Measurements from ENCODE around the gene RBPJ. TPM values are rescaled to one million over a fixed set of nuclear protein-coding genes. Genes with fewer than 3 reads are reported as not detected.

The RBPJ gene
- total and polyA plus RNA-seq, 2 of the 8 experiments (the other 6 are each of a cell fraction or from before 2014, with no cell fraction given) = 65.5 to 217 TPM

GRCh38 chr4:26372076-26372475 is 51.3 kb downstream of the RBPJ start:
- DNase-seq (ENCODE audit: low read depth in 1 of 2, low spot score in 2 of 2) (no peak), FAIRE-seq (no peak)
- Histone ChIP-seq H2BK12ac (ENCODE audit: low read depth, low read length) (no peak overlapping the region), H3K9ac (replicated peaks in 1 of 4; ENCODE audit: extremely low read depth in 1 of 4, low read depth in 3 of 4, low read length in 3 of 4) (no peak overlapping the region), H3K9me3 (ENCODE audit: insufficient read depth in 2 of 2, low read depth in 1 of 2, low read length in 1 of 2) (no peaks in the 10 kb centered on the region), H3K4me2 (ENCODE audit: insufficient read depth in 1 of 2, low read depth in 2 of 2, low read length in 2 of 2) (no peak overlapping the region), H3K56ac (replicated peaks; ENCODE audit: insufficient read length, low read depth, low read length) (no peak overlapping the region), H2BK120ac (replicated peaks; ENCODE audit: low read depth, low read length) (no peak overlapping the region), H4K91ac (replicated peaks; ENCODE audit: insufficient read length, low read length) (no peak overlapping the region), H2BK15ac (ENCODE audit: low read length) (no peak overlapping the region), H3K18ac (ENCODE audit: extremely low read depth, low read length) (no peak overlapping the region), H2BK20ac (ENCODE audit: low read length) (no peak overlapping the region), H2AK5ac (ENCODE audit: low read depth, low read length) (no peak overlapping the region), H3K4ac (replicated peaks; ENCODE audit: insufficient read length, low read depth, low read length) (no peak overlapping the region), H3K4me1 (replicated peaks in 1 of 4; ENCODE audit: control insufficient read depth in 3 of 4, insufficient read depth in 4 of 4, low read length in 3 of 4) (peaks cover 0 to 16% (median 10%) of the 10 kb centered on the region in 4 experiments; a peak in 4 of 7 replicates), H3K27ac (ENCODE audit: low read depth, low read length) (no peak overlapping the region), H3K23me2 (ENCODE audit: low read depth, low read length) (no peaks in the 10 kb centered on the region), H4K8ac (ENCODE audit: extremely low read depth, insufficient read depth, low read length) (no peak overlapping the region), H3K79me1 (ENCODE audit: low read depth, low read length) (no peaks in the 10 kb centered on the region), H2AFZ (ENCODE audit: low read length) (no peak overlapping the region), H4K20me1 (replicated peaks in 1 of 2; ENCODE audit: control insufficient read depth in 1 of 2, insufficient read depth in 2 of 2, low read length in 2 of 2) (peaks cover 12 to 19% of the 10 kb centered on the region in 2 experiments), H3K14ac (ENCODE audit: insufficient read length) (no peak overlapping the region), H3K36me3 (ENCODE audit: control insufficient read depth in 2 of 4, insufficient read depth in 4 of 4, low read length in 3 of 4) (peaks cover 0 to 5% (median 0%) of the 10 kb centered on the region in 4 experiments; a peak in 1 of 8 replicates), H3K23ac (ENCODE audit: insufficient read length) (no peak overlapping the region), H2BK5ac (ENCODE audit: low read depth, low read length) (no peak overlapping the region), H4K5ac (ENCODE audit: insufficient read length, low read depth, low read length) (no peak overlapping the region), H3K27me3 (replicated peaks in 1 of 4; ENCODE audit: control insufficient read depth in 3 of 4, extremely low read depth in 1 of 4, insufficient read depth in 3 of 4, low read length in 3 of 4) (no peaks in the 10 kb centered on the region), H3K79me2 (ENCODE audit: control insufficient read depth in 1 of 2, insufficient read depth in 2 of 2, low read length in 2 of 2) (peaks cover 26 to 100% of the 10 kb centered on the region in 2 experiments), H3K4me3 (ENCODE audit: extremely low read depth in 1 of 4, insufficient read depth in 2 of 4, low read depth in 3 of 4, low read length in 4 of 4) (no peak overlapping the region)
- POLR2A ChIA-PET (ENCODE audit: partially characterized antibody) = interaction anchor here (0.9 kb wide), 1 partner anchor 25 kb away, joined by 3 read pairs; no protein-coding TSS in a partner anchor
- CTCF ChIA-PET (ENCODE audit: partially characterized antibody) = interaction anchor here (1.1 to 3.9 kb wide), 5 partner anchors 11 to 48 kb away, joined by 3 to 15 read pairs (median 7); no protein-coding TSS in a partner anchor
- TF ChIP-seq RAD21 (IDR thresholded peaks at IDR 0.05 in 1 of 2, conservative IDR thresholded peaks at IDR 0.05 in 1 of 2; ENCODE audit: low read depth in 2 of 2, low read length in 2 of 2) = no peak
- 89% methylated on average over 3 of the region's 3 CpGs; no CpG with 5 or more reads in 1 of the 2 experiments for WGBS, 2 experiments (ENCODE audit: extremely low coverage in 1 of 2, insufficient coverage in 1 of 2, insufficient read length in 1 of 2, insufficient replicate concordance in 2 of 2, low coverage in 1 of 2, low lambda C conversion rate in 2 of 2, missing lambda C conversion rate in 1 of 2)

Measured in H1 (cell line).